Stimulated activated CD8-positive, alpha-beta memory T cell treated with anti-CD3 and anti-CD28 coated beads, Interleukin-7, amount 100 ng/mL, for 24 hours (primary cell): ENCODE data around the gene LRP4.

ENCODE experiments used
- DNase-seq: peaks from one replicate; pipeline ENCODE4 v3.0.0-alpha.2; 2020; ENCODE audit warnings: low read depth

Gene LRP4

GRCh38 chr11:46892838-46893237, 25.5 kb downstream of the LRP4 start:
- DNase-seq: no peak

DNA sequence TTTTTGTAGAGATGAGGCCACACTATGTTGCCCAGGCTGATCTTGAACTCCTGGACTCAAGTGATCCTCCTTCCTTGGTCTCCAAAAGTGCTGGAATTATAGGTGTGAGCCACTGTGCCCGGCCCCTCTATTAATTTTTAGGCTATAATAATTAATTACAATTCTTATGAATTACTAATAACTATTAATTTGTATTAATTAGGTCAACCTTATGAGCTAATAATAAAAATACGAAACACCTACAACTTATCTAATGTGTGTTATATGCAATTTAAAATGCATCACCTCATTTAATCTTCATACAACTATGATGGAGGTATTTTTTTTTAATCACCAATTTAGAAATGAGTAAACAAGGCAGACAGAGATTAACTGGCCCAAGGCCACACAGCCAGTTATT, 26.2 kb downstream of the LRP4 start:
- DNase-seq: no peak

- DNase-seq: no peak
Measured at GRCh38 chr11:46890665-46891064, 27.7 kb downstream of the LRP4 start.

- peak; percentile 55 for DNase-seq
Measured at GRCh38 chr11:46889689-46890475, 28.5 kb downstream of the LRP4 start.

GRCh38 chr11:46889251-46889650, 29.1 kb downstream of the LRP4 start:
- DNase-seq: no peak

GRCh38 chr11:46888636-46889035, 29.7 kb downstream of the LRP4 start:
- DNase-seq: no peak

DNA sequence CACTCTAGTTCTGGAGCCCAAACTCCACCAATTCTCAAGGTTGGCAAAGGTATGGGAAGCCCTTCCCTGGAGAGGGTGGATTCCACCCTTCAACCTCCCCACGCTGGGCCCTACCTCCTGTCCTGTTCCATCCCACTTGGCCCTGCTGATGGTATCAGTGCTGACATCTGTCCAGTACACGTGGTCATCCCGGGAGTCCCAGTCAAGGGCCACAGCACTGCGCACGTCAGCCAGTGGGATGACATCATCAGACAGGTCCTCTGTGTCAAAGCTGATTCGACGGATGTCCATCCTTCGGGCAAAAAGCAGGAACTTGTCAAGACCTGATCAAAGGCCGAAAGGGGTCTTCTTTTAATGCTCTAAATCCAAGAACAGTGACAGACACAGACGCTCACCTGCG, 32.1 kb downstream of the LRP4 start:
- no peak for DNase-seq

DNA sequence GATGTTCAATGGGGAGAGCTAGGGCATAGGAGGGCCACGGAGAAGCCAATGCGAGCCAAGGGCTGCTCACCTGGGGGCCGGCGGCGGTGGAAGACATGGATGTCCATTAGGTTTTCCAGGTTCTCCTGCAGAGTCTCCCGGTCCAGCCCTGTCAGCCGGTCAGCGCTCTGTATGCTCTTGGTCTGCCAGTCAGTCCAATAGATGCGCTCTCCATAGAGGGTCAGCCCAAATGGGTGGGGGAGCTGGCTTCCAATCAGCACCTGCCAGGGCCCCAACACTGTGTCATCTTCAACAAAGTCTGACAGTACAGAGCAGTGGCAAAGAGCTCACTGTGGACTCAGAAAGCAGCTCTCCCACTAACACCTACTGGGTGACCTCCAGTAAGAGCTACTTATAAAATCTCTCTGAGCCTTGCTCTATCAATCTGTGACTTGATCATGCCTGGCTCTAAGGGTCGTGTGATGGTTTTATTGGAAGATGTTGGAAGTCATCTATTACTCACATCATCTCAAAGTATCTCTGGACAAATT, 39.2 kb downstream of the LRP4 start:
- DNase-seq: no peak

DNA sequence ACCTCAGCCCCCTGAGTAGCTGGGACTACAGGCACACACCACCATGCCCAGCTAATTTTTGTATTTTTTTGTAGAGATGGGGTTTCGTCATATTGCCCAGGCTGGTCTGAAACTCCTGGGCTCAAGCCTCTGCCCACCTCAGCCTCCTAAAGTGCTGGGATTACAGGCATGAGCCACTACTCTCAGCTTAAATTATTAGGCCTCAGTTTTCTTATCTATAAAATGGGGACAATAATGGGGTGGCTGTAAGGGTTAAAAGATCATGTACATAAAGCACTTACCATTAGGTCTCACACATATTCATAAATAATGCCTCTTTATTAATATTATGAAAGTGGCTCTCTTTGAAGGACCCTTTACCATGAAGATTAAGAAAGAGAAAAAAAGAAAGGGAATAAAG, 40.8 kb downstream of the LRP4 start:
- no peak for DNase-seq

GRCh38 chr11:46876471-46876870, 41.9 kb downstream of the LRP4 start:
- no peak for DNase-seq

- no peak for DNase-seq
Measured at GRCh38 chr11:46874586-46874985, 43.8 kb downstream of the LRP4 start.

- no peak for DNase-seq
Measured at GRCh38 chr11:46868912-46869311, 49.4 kb downstream of the LRP4 start.

GRCh38 chr11:46865340-46865739, 53.0 kb downstream of the LRP4 start:
- no peak for DNase-seq

- no peak for DNase-seq
Measured at GRCh38 chr11:46860218-46860617, 58.1 kb downstream of the LRP4 start.

DNA sequence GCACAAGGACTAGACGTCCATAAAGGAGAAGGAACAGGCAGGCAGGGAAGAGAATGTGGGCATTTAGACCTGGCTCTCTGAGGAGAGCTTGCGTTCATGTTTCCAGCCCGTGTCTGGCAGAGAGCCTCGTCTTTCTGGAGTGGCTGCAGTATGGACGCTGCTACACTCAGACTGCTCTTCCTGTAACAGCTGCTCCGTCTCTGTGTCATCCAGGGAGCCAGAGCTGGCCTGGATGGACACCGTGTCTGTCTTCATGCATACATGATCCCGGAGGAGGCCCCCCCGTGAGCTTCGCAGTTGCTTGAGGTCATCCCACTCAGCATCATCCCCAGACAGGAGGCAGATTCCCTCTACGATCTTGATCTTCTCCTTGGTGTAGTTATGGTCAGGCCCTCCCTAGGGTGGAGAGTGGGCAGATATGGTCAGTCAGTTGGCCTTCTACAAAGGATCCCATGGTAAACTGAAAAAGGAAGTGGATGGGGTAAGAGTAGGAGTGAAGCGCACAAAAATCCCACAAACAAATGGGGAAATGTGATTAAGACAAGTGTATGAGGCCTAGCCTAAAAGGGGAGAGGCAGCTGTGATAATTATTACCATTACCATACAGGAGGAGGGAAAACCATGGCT, 59.3 kb downstream of the LRP4 start:
- no peak for DNase-seq

DNA sequence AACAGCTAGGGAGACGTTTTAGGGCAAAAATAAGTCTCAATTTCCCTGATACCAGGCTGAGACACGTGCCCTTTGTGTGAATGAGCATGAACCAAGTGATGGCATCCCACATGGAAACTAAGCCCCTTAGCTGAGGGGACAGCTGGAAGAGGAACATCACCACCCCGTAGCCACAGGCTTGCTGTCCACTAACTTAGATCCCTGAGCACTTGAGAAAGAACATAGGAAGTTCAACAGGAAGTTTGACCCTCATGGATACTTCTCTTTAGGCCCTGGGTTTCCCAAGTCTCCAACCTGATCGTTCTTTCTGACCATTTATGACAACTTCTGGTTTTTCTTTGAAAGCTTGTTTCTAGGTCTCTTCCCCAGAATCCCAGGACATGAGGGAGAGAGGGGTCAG, 60.7 kb downstream of the LRP4 start:
- no peak for DNase-seq

GRCh38 chr11:46856605-46857343, 61.6 kb downstream of the LRP4 start:
- DNase-seq: no peak

GRCh38 chr11:46855863-46856262, 62.5 kb downstream of the LRP4 start:
- DNase-seq: no peak

- no peak for DNase-seq
Measured at GRCh38 chr11:46855167-46855566, 63.2 kb downstream of the LRP4 start.

GRCh38 chr11:46850829-46851380, 67.4 kb downstream of the LRP4 start:
- no peak for DNase-seq

- no peak for DNase-seq
Measured at GRCh38 chr11:46849631-46850030, 68.7 kb downstream of the LRP4 start.

DNA sequence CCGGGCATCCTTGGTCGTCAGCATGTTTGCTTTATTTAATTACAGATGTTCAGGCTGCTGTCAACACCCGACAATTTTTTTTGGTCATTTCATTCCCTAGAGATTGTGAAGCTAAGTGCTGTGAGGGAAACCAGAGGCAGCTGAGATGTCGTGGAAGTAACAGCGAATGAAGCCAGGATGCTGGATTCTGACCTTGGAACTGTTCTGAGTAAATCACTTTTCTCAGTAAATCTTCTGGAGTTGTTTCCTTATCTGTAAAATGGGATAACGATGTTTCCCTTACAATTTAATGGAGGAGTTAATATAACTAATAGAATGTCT, 71.9 kb downstream of the LRP4 start:
- no peak for DNase-seq
